Fibroblast of lung (primary cell): ENCODE data around the gene RBM39. TPM values are rescaled to one million over a fixed set of nuclear protein-coding genes. Genes with fewer than 3 reads are reported as not detected.

Experiments
- DNase-seq, 2 donors: peaks; one replicate each; pipeline versions ENCODE4 v3.0.0 to v3.0.0-alpha.2; 2010; ENCODE audit warnings: low read depth in 2 of 2
- H2AFZ ChIP-seq: 2 replicates; pipeline ENCODE4 v1.5.1; 2012; ENCODE audit warnings: low read length, control low read depth, inconsistent platforms
- H3K27ac ChIP-seq: 2 replicates; pipeline ENCODE4 v1.5.1; 2011; ENCODE audit warnings: low read length, control low read depth; ENCODE audit not compliant: insufficient read depth
- H3K27me3 ChIP-seq: 2 replicates; pipeline ENCODE4 v1.5.1; 2011; ENCODE audit warnings: mild to moderate bottlenecking, low read length; ENCODE audit not compliant: control insufficient read depth, insufficient read depth
- H3K36me3 ChIP-seq: 2 replicates; pipeline ENCODE4 v1.5.1; 2011; ENCODE audit warnings: low read length; ENCODE audit not compliant: control insufficient read depth, insufficient read depth
- H3K4me1 ChIP-seq: 2 replicates; pipeline ENCODE4 v1.5.1; 2011; ENCODE audit warnings: low read length; ENCODE audit not compliant: control insufficient read depth, insufficient read depth; ENCODE audit errors: extremely low read depth
- H3K4me2 ChIP-seq: 2 replicates; pipeline ENCODE4 v1.5.1; 2011; ENCODE audit warnings: low read length, control low read depth; ENCODE audit not compliant: insufficient read depth; ENCODE audit errors: extremely low read depth
- H3K4me3 ChIP-seq, 4 experiments: fragments of 200-600 bp in 1 of 4; sonication (generic) in 1 of 4; replicated peaks in 1 of 4; 2 replicates each; pipeline ENCODE4 v1.5.1; 2011 to 2016; ENCODE audit warnings: low read length in 4 of 4, low read depth in 3 of 4, mild to moderate bottlenecking in 3 of 4, control low read depth in 2 of 4, inconsistent platforms in 1 of 4, mixed read lengths in 1 of 4; ENCODE audit not compliant: insufficient read depth in 1 of 4; ENCODE audit errors: control extremely low read depth in 1 of 4
- H3K79me2 ChIP-seq: 2 replicates; pipeline ENCODE4 v1.5.1; 2012; ENCODE audit warnings: mild to moderate bottlenecking, low read length, inconsistent platforms; ENCODE audit not compliant: control insufficient read depth, insufficient read depth
- H3K9ac ChIP-seq: 2 replicates; pipeline ENCODE4 v1.5.1; 2011; ENCODE audit warnings: mild to moderate bottlenecking, low read length, control low read depth; ENCODE audit not compliant: insufficient read depth
- H3K9me3 ChIP-seq: 2 replicates; pipeline ENCODE4 v1.5.1; 2012; ENCODE audit warnings: low read depth, low read length; ENCODE audit not compliant: control insufficient read depth, insufficient read depth
- H4K20me1 ChIP-seq: 2 replicates; pipeline ENCODE4 v1.5.1; 2011; ENCODE audit warnings: low read length; ENCODE audit not compliant: control insufficient read depth, insufficient read depth; ENCODE audit errors: extremely low read depth
- EZH2 ChIP-seq: IDR thresholded peaks from 2 replicates; pipeline ENCODE4 v1.5.1; 2012; ENCODE audit warnings: low read length, control low read depth, mild to moderate bottlenecking; ENCODE audit errors: missing control alignments
- polyA plus RNA-seq, 2 donors: library from polyadenylated mRNA; depleted of rRNA in 1 of 2; stranded (reverse) in 1 of 2; unstranded in 1 of 2; fragments of >200 nt; gene quantifications; 2 replicates each; pipeline ENCODE4 v1.2.1, GENCODE V29; 2011 to 2012; ENCODE audit warnings: missing spikeins in 1 of 2
- total RNA-seq: library from RNA; depleted of rRNA; stranded (reverse); fragments of >200 nt; gene quantifications from 2 replicates; pipeline ENCODE4 v1.2.1, GENCODE V29; 2014
- TF ChIP-seq, protein P1 (sequence below), 2 donors: IDR thresholded peaks in 1 of 2; conservative IDR thresholded peaks in 1 of 2; 1 replicate in 1 of 2; 2 replicates in 1 of 2; pipeline ENCODE4 v1.5.1; 2011 to 2012; ENCODE audit warnings: low read length in 2 of 2, control low read depth in 1 of 2, inconsistent platforms in 1 of 2, low read depth in 1 of 2, mild to moderate bottlenecking in 1 of 2

RBM39 gene
- total and polyA plus RNA-seq, 2 donors (not counting 1 experiment from before 2014, with no cell fraction given) = 57.7 to 465 TPM

DNA sequence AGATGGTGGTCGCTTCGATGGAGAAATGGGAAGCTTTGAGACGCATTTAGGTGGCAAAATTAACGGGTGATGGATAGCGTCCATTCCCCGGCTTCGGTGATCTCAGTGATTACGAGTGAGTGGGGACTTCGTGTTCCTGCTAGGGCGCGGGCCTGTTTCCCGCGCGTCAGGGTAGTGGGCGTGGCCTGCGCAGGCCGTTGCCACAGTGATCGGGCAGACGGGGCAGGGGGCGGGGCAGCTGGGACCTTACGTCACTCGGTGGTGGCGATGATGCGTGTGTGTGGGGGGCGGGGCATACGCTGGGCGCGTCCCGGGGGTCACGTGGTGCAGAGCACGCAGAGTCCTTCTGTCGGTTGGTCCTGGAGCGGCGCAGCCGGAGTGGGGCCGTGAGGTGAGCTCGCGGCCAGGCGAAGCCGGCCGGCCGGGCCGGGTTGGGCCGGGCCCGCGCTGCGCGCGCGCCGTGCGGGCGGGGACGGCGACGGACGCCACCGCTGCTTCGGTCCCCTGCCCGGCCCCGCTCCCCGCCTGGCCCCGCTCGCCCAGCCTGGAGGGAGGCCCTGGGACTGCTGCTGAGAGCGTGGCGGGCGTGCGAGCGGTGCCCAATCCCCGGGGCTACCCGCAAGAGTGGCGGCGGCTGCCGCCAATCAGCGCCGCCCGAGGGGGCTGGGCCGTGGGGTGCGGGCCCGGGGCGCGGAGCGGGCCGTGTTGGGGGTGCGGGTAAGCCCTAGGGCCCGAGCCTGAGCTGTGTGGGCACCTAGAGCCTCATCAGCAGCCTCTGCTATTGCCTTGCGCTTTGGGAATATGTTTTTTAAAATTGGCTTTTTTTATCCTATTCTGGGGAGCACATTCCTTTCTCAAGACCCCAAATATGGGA is 29.9 kb upstream of the RBM39 start, which contains the start of gene PHF20:
Gene PHF20, plus strand, starts transcription at position 327 of the 874 bp plus-strand sequence. CDS start 29,508 bp downstream, outside the sequence.
- peak; percentile 93 to 98 for DNase-seq
- H2AFZ ChIP-seq = peak within 1 kb of the TSS; percentile 15
- H3K9me3 ChIP-seq = no peaks in the 10 kb centered on the region
- peak within 1 kb of the TSS; percentile 68 for H3K4me2 ChIP-seq
- no peaks in the 10 kb centered on the region for H4K20me1 ChIP-seq
- TF ChIP-seq, protein P1, sequence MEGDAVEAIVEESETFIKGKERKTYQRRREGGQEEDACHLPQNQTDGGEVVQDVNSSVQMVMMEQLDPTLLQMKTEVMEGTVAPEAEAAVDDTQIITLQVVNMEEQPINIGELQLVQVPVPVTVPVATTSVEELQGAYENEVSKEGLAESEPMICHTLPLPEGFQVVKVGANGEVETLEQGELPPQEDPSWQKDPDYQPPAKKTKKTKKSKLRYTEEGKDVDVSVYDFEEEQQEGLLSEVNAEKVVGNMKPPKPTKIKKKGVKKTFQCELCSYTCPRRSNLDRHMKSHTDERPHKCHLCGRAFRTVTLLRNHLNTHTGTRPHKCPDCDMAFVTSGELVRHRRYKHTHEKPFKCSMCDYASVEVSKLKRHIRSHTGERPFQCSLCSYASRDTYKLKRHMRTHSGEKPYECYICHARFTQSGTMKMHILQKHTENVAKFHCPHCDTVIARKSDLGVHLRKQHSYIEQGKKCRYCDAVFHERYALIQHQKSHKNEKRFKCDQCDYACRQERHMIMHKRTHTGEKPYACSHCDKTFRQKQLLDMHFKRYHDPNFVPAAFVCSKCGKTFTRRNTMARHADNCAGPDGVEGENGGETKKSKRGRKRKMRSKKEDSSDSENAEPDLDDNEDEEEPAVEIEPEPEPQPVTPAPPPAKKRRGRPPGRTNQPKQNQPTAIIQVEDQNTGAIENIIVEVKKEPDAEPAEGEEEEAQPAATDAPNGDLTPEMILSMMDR (conservative IDR thresholded peaks at IDR 0.05 in 1 of 2, IDR thresholded peaks at IDR 0.05 in 1 of 2; ENCODE audit: low read depth in 1 of 2, low read length in 2 of 2) = no peak
- no peak for TF ChIP-seq EZH2
- H3K36me3 ChIP-seq = no peaks in the 10 kb centered on the region
- peaks cover 20% of the 10 kb centered on the region for H3K4me1 ChIP-seq
- peak within 1 kb of the TSS; percentile 74 to 97 (median 82) for H3K4me3 ChIP-seq
- H3K9ac ChIP-seq = peak within 1 kb of the TSS; percentile 86
- H3K27ac ChIP-seq = peak within 1 kb of the TSS; percentile 71
- H3K27me3 ChIP-seq = no peaks in the 10 kb centered on the region
- H3K79me2 ChIP-seq = peaks cover 39% of the 10 kb centered on the region

DNA sequence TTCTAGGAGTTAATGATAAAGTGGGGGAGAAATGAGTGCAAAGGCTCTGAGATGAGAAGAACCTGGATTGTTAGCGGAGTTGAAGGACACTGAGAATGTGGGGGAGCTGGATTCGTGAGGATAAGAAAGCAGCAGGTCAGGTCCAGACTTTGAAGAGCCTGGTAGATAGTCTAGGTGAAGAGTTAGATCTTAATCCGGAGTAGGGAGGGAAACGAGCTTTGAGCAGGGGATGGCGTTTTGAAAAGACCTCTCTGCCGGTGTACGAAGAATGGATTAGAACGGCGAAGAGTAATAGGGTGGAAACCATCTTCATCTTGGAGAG is 29.3 kb upstream of the RBM39 start:
- Histone ChIP-seq H3K4me2 (no peak overlapping the region), H3K9me3 (no peaks in the 10 kb centered on the region), H3K9ac (no peak overlapping the region), H3K27ac (peak overlapping the region; percentile 71), H2AFZ (peak overlapping the region; percentile 15), H3K4me3 (peak overlapping the region in 2 of 4 experiments; percentile 25 to 30), H4K20me1 (no peaks in the 10 kb centered on the region), H3K36me3 (no peaks in the 10 kb centered on the region), H3K79me2 (peaks cover 33% of the 10 kb centered on the region), H3K4me1 (peaks cover 20% of the 10 kb centered on the region), H3K27me3 (no peaks in the 10 kb centered on the region)
- no peak for DNase-seq
- no peak for TF ChIP-seq EZH2
- TF ChIP-seq, protein P1 (conservative IDR thresholded peaks at IDR 0.05 in 1 of 2, IDR thresholded peaks at IDR 0.05 in 1 of 2; ENCODE audit: low read depth in 1 of 2, low read length in 2 of 2) = no peak

DNA sequence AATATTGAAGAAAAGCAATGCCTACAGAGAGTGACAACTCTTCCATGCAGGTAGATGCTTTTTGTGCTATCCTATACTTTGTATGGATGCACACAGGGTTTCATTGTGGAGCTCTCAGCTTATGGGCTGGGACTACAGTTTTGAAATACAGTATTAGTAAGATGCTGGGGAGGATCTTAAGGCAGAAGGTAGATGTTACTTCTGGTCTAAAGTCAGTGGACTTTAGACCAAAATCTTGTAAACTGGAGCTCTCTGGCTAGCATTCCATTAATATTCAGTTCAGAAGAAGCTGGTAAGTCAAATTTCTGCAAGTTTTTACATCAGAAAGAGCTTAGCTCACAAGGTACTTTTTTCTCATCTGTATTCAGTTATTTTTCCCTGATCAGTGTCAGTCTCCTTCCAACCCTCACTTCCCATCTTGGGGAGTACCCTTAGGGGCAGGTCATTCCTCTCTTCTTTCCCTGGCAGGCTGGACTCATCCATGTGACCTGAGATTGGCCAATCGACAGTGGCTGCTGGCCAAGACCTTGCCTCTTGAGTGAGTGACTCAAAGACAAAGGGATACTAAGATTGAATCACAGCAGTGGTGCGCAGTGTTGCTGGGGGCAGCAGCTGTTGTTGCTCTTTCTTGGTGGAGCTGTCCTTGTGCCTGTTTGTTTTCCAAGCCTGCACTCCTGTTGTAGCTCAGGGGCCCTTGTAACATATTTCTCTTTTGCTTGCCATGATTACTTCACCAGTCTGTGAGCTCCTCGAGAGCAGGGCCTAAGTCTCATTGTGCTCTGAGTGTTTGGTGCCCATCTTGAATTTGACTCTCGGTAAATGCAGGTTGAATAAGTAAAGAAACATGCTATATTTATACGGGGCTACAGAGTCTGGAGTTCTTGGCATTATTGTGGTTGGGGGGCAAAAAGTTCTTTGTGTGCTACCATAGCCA is 26.9 kb upstream of the RBM39 start:
- Histone ChIP-seq H3K9me3 (no peaks in the 10 kb centered on the region), H3K27ac (peak overlapping the region; percentile 85), H3K36me3 (no peaks in the 10 kb centered on the region), H3K79me2 (peaks cover 17% of the 10 kb centered on the region), H3K27me3 (no peaks in the 10 kb centered on the region), H3K4me1 (peaks cover 20% of the 10 kb centered on the region), H3K9ac (peak overlapping the region; percentile 20), H4K20me1 (no peaks in the 10 kb centered on the region), H2AFZ (peak overlapping the region; percentile 42), H3K4me3 (no peak overlapping the region), H3K4me2 (peak overlapping the region; percentile 74)
- no peak for TF ChIP-seq EZH2
- TF ChIP-seq, protein P1 (conservative IDR thresholded peaks at IDR 0.05 in 1 of 2, IDR thresholded peaks at IDR 0.05 in 1 of 2; ENCODE audit: low read depth in 1 of 2, low read length in 2 of 2) = no peak
- peak; percentile 95 to 99 for DNase-seq
